HL-60 (cell line): Measurements from ENCODE around the gene IGF2R.

Experiments
- DNase-seq, 2 experiments: peaks; one replicate each; pipeline ENCODE4 v3.0.0-alpha.2; 2010 to 2020; ENCODE audit warnings: low read depth in 1 of 2, low spot score in 1 of 2
- H3K27ac ChIP-seq: fragments of 250-450 bp; sonication (Bioruptor Pico); replicated peaks from 2 replicates; pipeline ENCODE4 v1.5.1; 2020; ENCODE audit warnings: mild to moderate bottlenecking, moderate library complexity
- H3K27me3 ChIP-seq: fragments of 250-450 bp; sonication (Bioruptor Pico); 2 replicates; pipeline ENCODE4 v1.5.1; 2021; ENCODE audit warnings: mild to moderate bottlenecking, moderate library complexity; ENCODE audit not compliant: insufficient read depth, poor library complexity, severe bottlenecking
- H3K4me3 ChIP-seq: replicated peaks from 2 replicates; pipeline ENCODE4 v1.5.1; 2011; ENCODE audit warnings: mild to moderate bottlenecking, control low read depth, low read length; ENCODE audit not compliant: insufficient read depth
- GABPA ChIP-seq: IDR thresholded peaks from 2 replicates; pipeline ENCODE4 v1.6.1; 2012; ENCODE audit warnings: low read depth
- POLR2AphosphoS5 ChIP-seq: IDR thresholded peaks from 2 replicates; pipeline ENCODE4 v1.6.1; 2012; ENCODE audit warnings: low read depth
- SPI1 ChIP-seq: IDR thresholded peaks from 2 replicates; pipeline ENCODE4 v1.6.1; 2012; ENCODE audit warnings: low read depth, mild to moderate bottlenecking, borderline replicate concordance
- TF ChIP-seq, protein P1 (sequence below): IDR thresholded peaks from one replicate; pipeline ENCODE4 v1.5.1; 2011; ENCODE audit warnings: low read length, control low read depth, inconsistent platforms; ENCODE audit not compliant: insufficient read depth
- TF ChIP-seq, protein P2 (sequence below): IDR thresholded peaks from 2 replicates; pipeline ENCODE4 v1.6.1; 2012; ENCODE audit warnings: low read depth; ENCODE audit not compliant: insufficient replicate concordance

IGF2R gene

DNA sequence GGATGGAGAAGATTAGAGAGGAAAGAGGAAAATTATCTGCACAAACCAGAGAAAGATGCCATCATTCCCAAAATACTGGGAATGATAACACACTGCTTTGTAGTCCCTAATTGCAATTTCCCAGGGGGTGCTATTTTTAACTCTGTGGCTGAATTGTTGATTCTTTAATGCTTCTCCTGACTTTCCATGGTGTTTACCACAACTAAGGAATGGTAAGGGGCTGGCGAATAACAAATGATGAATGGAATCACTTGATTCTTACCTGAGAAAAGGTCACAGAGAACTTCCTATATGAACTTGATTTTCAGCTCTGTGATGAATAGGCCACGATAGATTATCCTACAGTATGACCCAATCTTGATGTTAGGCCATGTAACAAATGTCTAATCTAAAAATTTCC lies 22.0 kb upstream of the IGF2R start:
- Histone ChIP-seq H3K4me3 (no peak overlapping the region), H3K27ac (no peak overlapping the region), H3K27me3 (no peaks in the 10 kb centered on the region)
- TF ChIP-seq, protein P1, sequence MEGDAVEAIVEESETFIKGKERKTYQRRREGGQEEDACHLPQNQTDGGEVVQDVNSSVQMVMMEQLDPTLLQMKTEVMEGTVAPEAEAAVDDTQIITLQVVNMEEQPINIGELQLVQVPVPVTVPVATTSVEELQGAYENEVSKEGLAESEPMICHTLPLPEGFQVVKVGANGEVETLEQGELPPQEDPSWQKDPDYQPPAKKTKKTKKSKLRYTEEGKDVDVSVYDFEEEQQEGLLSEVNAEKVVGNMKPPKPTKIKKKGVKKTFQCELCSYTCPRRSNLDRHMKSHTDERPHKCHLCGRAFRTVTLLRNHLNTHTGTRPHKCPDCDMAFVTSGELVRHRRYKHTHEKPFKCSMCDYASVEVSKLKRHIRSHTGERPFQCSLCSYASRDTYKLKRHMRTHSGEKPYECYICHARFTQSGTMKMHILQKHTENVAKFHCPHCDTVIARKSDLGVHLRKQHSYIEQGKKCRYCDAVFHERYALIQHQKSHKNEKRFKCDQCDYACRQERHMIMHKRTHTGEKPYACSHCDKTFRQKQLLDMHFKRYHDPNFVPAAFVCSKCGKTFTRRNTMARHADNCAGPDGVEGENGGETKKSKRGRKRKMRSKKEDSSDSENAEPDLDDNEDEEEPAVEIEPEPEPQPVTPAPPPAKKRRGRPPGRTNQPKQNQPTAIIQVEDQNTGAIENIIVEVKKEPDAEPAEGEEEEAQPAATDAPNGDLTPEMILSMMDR: no peak
- TF ChIP-seq, protein P2, sequence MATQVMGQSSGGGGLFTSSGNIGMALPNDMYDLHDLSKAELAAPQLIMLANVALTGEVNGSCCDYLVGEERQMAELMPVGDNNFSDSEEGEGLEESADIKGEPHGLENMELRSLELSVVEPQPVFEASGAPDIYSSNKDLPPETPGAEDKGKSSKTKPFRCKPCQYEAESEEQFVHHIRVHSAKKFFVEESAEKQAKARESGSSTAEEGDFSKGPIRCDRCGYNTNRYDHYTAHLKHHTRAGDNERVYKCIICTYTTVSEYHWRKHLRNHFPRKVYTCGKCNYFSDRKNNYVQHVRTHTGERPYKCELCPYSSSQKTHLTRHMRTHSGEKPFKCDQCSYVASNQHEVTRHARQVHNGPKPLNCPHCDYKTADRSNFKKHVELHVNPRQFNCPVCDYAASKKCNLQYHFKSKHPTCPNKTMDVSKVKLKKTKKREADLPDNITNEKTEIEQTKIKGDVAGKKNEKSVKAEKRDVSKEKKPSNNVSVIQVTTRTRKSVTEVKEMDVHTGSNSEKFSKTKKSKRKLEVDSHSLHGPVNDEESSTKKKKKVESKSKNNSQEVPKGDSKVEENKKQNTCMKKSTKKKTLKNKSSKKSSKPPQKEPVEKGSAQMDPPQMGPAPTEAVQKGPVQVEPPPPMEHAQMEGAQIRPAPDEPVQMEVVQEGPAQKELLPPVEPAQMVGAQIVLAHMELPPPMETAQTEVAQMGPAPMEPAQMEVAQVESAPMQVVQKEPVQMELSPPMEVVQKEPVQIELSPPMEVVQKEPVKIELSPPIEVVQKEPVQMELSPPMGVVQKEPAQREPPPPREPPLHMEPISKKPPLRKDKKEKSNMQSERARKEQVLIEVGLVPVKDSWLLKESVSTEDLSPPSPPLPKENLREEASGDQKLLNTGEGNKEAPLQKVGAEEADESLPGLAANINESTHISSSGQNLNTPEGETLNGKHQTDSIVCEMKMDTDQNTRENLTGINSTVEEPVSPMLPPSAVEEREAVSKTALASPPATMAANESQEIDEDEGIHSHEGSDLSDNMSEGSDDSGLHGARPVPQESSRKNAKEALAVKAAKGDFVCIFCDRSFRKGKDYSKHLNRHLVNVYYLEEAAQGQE: no peak
- TF ChIP-seq SPI1 (no peak), POLR2AphosphoS5 (no peak), GABPA (no peak)
- no peak for DNase-seq

DNA sequence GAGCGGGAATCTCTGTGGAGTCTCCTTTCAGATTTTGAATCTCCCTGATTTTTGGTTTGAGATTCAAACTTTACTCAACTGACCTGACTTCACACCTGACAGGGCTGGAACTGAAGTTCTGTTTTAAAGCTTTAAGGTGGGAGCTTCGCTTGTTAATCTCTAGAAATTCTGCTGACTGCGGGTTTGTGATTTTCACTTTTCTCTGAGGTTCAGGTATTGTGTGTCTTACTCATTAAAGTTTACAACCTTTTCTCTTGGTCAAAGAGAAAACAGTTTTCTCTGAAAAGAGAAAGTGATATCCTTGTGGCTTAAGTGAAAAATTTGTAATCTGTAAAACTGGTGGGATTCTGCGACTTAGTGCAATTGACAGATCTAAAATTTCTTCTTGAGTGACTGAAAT lies 20.7 kb upstream of the IGF2R start:
- no peak overlapping the region for H3K27ac ChIP-seq
- TF ChIP-seq, protein P1: no peak
- TF ChIP-seq, protein P2: no peak
- TF ChIP-seq POLR2AphosphoS5 (no peak), GABPA (no peak), SPI1 (no peak)
- DNase-seq: no peak

DNA sequence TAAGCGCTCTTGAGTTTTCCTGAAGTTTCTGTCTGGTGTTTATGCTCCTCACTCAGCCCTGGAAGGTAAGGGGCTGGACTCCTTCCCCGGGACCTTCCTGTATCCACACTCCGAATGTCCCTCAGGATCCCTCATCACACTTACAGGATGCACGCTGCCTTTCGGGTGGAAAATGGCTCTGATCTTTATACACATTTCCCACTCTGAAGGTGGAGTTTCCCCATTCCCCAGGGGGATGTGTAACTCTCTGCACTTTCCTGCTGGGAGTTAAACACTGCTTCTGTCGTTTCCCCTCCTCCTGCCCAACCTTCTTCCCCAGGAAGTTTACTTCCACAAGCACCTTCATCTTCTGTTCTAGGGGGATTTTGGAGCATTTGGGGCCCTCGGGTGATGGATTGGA lies 17.1 kb upstream of the IGF2R start:
- H3K27ac ChIP-seq: no peak overlapping the region
- H3K27me3 ChIP-seq: no peaks in the 10 kb centered on the region
- TF ChIP-seq, protein P2: no peak
- TF ChIP-seq, protein P1: no peak
- TF ChIP-seq GABPA (no peak), SPI1 (no peak), POLR2AphosphoS5 (no peak)
- DNase-seq: no peak
- H3K4me3 ChIP-seq: no peak overlapping the region

More for the DNA sequence above, 20.7 kb upstream of the IGF2R start:
- Histone ChIP-seq H3K4me3 (no peak overlapping the region), H3K27me3 (no peaks in the 10 kb centered on the region)
